SU-DHL-6 (cell line): ENCODE data around the gene CDH22.
A peak's percentile ranks its signal among the peaks of the same experiment; 100 is the strongest.

ENCODE experiments used
- CTCF ChIP-seq: fragments of 200-600 bp; sonication (generic); IDR thresholded peaks from one replicate; pipeline ENCODE4 v1.5.1; 2017; ENCODE audit warnings: antibody characterized with exemption, mild to moderate bottlenecking, low read length, moderate library complexity; ENCODE audit not compliant: insufficient read depth, poor library complexity, severe bottlenecking
- EZH2phosphoT487 ChIP-seq: fragments of 200-600 bp; sonication (generic), shearing (Covaris generic); conservative IDR thresholded peaks from 2 replicates; pipeline ENCODE4 v1.6.1; 2018; ENCODE audit warnings: mild to moderate bottlenecking, antibody characterized with exemption, low read length, moderate library complexity, mixed read lengths

- TF ChIP-seq EZH2phosphoT487 (no peak), CTCF (peak; percentile 76)
Observed at GRCh38 chr20:46132705-46133120, 175.6 kb downstream of the CDH22 start.
